HFF-Myc (cell line): ENCODE measurements around the gene CSMD2.

Experiments
- DNase-seq: peaks from one replicate; pipeline ENCODE4 v3.0.0-alpha.2; 2011; ENCODE audit warnings: low read depth; ENCODE audit errors: extremely low read depth
- H3K4me3 ChIP-seq: replicated peaks from 2 replicates; pipeline ENCODE4 v1.5.1; 2011; ENCODE audit warnings: low read depth, mild to moderate bottlenecking, control low read depth, low read length
- CTCF ChIP-seq: IDR thresholded peaks from 2 replicates; pipeline ENCODE4 v1.5.1; 2012; ENCODE audit warnings: mild to moderate bottlenecking, low read depth, low read length, control low read depth; ENCODE audit errors: missing control alignments

The CSMD2 gene

GRCh38 chr1:33519240-33519884, 645.7 kb downstream of the CSMD2 start:
- no peak for DNase-seq
- no peak for TF ChIP-seq CTCF
- H3K4me3 ChIP-seq = no peak overlapping the region

- TF ChIP-seq CTCF = no peak
- DNase-seq = peak; percentile 15
- no peak overlapping the region for H3K4me3 ChIP-seq
Observed at GRCh38 chr1:33517596-33518250, 647.3 kb downstream of the CSMD2 start.

GRCh38 chr1:33516891-33517567, 648.0 kb downstream of the CSMD2 start:
- DNase-seq = no peak
- no peak overlapping the region for H3K4me3 ChIP-seq
- TF ChIP-seq CTCF = no peak

GRCh38 chr1:33516428-33516827, 648.6 kb downstream of the CSMD2 start:
- H3K4me3 ChIP-seq = no peak overlapping the region
- no peak for TF ChIP-seq CTCF
- DNase-seq = no peak

GRCh38 chr1:33515607-33516006, 649.4 kb downstream of the CSMD2 start:
- no peak for DNase-seq
- no peak for TF ChIP-seq CTCF
- no peak overlapping the region for H3K4me3 ChIP-seq

GRCh38 chr1:33515112-33515511, 649.9 kb downstream of the CSMD2 start:
- H3K4me3 ChIP-seq = no peak overlapping the region
- no peak for DNase-seq
- TF ChIP-seq CTCF = no peak
